NCI-H526 treated with DMSO at 0.1 percent for 48 hours (cell line): ENCODE results near the gene HMX3.
"Not testable (repeated sequence)": the region's sequence is repeated elsewhere in the genome, so short reads cannot be mapped to it uniquely, and the experiment has no call there.

Source experiments
- DNase-seq: peaks from one replicate; lab custom pipeline; 2025; lab: John Stamatoyannopoulos, UW

The HMX3 gene

DNA sequence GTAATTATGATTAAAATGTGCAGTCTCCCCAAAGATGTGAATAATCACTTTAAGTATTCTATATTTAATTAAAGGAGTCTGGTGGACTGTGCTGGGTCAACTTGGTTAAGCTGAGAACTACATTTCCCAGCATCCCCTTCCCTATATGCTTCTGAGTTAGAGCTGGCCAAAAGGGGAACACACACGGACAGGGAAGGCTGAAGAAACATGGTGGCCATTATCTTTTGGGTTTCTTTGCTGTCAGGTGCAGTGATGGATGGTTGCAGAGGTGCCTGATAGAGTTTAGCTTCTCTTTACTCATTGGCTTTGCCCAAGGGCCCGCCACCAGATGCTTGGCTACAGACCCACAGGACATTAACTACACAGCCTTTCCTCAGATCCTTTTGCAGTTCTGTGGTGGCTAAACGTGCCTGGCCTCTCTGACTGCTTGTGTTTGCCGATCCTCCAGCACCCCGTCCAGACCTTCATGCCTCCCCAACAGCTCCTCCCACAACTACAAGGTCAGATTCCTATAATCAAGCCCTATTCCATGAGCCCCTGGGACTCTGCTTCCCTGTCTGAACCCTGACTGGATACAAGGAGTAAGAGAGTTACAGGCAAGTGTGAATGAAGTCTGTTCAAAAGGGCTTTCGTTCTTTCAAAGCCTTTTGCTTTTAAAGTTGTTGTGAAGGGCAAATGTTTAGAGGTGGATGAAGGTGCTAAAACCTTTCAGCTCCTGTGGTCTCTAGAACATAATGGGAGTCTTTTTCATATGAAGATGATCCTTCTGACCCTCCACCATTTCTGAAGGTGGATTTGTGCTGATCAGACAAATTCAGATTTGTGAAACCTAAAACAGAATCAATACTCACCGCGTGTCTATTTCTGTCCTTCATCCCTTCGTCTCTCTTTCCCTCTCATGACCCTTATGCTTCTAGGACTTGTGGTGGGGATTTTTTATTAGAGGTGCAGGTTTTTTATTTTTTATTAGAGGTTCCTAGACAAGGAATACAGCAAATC lies 39.9 kb downstream of the HMX3 start:
- DNase-seq = no peak

- not testable (repeated sequence) for DNase-seq
Measured at GRCh38 chr10:123178390-123178789, 42.6 kb downstream of the HMX3 start.

GRCh38 chr10:123180101-123181090 lies 44.6 kb downstream of the HMX3 start:
- DNase-seq = no peak

GRCh38 chr10:123183724-123184123 lies 48.0 kb downstream of the HMX3 start:
- DNase-seq = no peak

- no peak for DNase-seq
Measured at GRCh38 chr10:123187781-123188180, 52.0 kb downstream of the HMX3 start.
